Measurements from ENCODE around the gene HSD17B14.
"Not testable (repeated sequence)": the region's sequence is repeated elsewhere in the genome, so short reads cannot be mapped to it uniquely, and the experiment has no call there.

DNA sequence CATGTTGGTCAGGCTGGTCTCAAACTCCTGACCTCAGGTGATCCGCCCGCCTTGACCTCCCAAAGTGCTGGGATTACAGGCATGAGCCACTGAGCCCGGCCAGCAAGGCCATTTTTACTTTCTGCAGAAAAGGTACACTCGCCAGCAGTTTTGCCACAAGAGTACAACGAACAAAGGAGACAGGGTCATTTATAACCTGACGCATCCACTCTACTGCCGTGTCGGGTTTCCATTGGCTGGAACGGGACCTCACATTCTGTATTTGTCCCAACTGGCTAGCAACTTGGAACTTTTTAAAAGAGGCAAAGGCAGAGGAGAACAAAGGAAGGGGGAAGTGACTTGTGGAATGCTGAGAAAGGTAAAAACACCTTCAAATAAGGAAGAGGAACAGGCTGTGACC, 49.0 kb downstream of the HSD17B14 start:
- not testable (repeated sequence) for TF ChIP-seq FOXA1 (IDR thresholded peaks at IDR 0.05); L3MBTL2 (conservative IDR thresholded peaks at IDR 0.05); ELF4 (IDR thresholded peaks at IDR 0.05); BHLHE40 (IDR thresholded peaks at IDR 0.05; ENCODE audit: borderline replicate concordance); FOXM1 (IDR thresholded peaks at IDR 0.05; ENCODE audit: borderline replicate concordance); ZNF384 (IDR thresholded peaks at IDR 0.05); FOXK2 (IDR thresholded peaks at IDR 0.05); TARDBP (IDR thresholded peaks at IDR 0.05); SP1 (IDR thresholded peaks at IDR 0.05); HDGF (IDR thresholded peaks at IDR 0.05; ENCODE audit: borderline replicate concordance); NFRKB (IDR thresholded peaks at IDR 0.05)
- TF ChIP-seq, protein P1, sequence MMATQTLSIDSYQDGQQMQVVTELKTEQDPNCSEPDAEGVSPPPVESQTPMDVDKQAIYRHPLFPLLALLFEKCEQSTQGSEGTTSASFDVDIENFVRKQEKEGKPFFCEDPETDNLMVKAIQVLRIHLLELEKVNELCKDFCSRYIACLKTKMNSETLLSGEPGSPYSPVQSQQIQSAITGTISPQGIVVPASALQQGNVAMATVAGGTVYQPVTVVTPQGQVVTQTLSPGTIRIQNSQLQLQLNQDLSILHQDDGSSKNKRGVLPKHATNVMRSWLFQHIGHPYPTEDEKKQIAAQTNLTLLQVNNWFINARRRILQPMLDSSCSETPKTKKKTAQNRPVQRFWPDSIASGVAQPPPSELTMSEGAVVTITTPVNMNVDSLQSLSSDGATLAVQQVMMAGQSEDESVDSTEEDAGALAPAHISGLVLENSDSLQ (IDR thresholded peaks at IDR 0.05) = not testable (repeated sequence)

Measured in HEK293T (cell line).